IMR-90 (cell line): ENCODE results near the gene HPSE2.

Experiments used
- CEBPB ChIP-seq: IDR thresholded peaks from 2 replicates; pipeline ENCODE4 v1.6.1; 2012; ENCODE audit warnings: low read depth, low read length, improper control_type of control experiment
- MAZ ChIP-seq: IDR thresholded peaks from 2 replicates; pipeline ENCODE4 v1.6.1; 2012; ENCODE audit warnings: low read depth, mild to moderate bottlenecking, low read length, improper control_type of control experiment, moderate library complexity, borderline replicate concordance
- NFE2L2 ChIP-seq: fragments of 150-350 bp; IDR thresholded peaks from 2 replicates; pipeline ENCODE4 v1.6.1; 2016; ENCODE audit warnings: low read depth, mild to moderate bottlenecking, low read length
- POLR2A ChIP-seq: IDR thresholded peaks from 2 replicates; pipeline ENCODE4 v1.6.1; 2012; ENCODE audit warnings: mild to moderate bottlenecking, low read depth, low read length
- RCOR1 ChIP-seq: IDR thresholded peaks from 2 replicates; pipeline ENCODE4 v1.6.1; 2012; ENCODE audit warnings: mild to moderate bottlenecking, low read length, improper control_type of control experiment; ENCODE audit not compliant: insufficient replicate concordance
- RFX5 ChIP-seq: IDR thresholded peaks from 2 replicates; pipeline ENCODE4 v1.8.0; 2012; ENCODE audit warnings: low read depth, mild to moderate bottlenecking, low read length, moderate library complexity
- SMC3 ChIP-seq: fragments of 150-350 bp; IDR thresholded peaks from 2 replicates; pipeline ENCODE4 v1.6.1; 2016; ENCODE audit warnings: low read depth, mild to moderate bottlenecking, antibody characterized with exemption, low read length, moderate library complexity
- TF ChIP-seq, protein P1 (sequence below): conservative IDR thresholded peaks from 2 replicates; pipeline ENCODE4 v1.5.1; 2012; ENCODE audit warnings: mild to moderate bottlenecking, low read depth, low read length, improper control_type of control experiment
- TF ChIP-seq, protein P2 (sequence below): fragments of 150-350 bp; IDR thresholded peaks from 2 replicates; pipeline ENCODE4 v1.6.1; 2016; ENCODE audit warnings: low read depth, mild to moderate bottlenecking, low read length, moderate library complexity, borderline replicate concordance

DNA sequence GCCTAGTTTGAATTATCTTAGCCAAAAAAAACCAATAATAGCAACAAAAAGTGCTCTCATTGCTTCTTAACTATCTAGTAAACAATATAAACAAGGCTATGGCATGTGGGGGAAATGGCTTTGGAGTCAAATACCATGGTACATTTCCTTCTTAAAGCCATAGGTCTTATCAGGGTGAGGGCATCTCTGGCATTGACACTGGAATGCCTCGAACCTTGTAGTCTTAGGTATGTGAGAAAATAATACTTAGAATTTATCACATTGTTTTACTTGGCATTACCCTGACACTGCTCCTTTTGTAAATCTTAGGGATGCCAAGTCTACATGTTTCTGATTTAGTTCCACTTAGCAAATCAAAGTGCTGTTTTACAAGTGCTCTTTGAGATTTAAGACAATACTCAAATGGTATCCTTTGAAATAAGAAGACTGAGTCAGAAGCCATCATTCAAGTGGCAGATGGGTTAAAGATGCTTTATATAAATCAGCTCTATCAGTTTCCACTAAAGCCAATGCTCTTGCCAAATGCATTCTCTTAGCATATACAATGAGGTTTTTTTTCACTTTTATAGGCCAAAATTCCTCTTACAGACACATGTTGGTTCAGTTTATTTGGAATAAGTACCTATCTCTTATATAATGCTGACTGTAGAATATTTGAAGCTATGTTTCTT lies 155.2 kb downstream of the HPSE2 start:
- TF ChIP-seq RFX5 (no peak), CEBPB (no peak), NFE2L2 (no peak), POLR2A (no peak), SMC3 (no peak), MAZ (no peak), RCOR1 (no peak)
- TF ChIP-seq, protein P1, sequence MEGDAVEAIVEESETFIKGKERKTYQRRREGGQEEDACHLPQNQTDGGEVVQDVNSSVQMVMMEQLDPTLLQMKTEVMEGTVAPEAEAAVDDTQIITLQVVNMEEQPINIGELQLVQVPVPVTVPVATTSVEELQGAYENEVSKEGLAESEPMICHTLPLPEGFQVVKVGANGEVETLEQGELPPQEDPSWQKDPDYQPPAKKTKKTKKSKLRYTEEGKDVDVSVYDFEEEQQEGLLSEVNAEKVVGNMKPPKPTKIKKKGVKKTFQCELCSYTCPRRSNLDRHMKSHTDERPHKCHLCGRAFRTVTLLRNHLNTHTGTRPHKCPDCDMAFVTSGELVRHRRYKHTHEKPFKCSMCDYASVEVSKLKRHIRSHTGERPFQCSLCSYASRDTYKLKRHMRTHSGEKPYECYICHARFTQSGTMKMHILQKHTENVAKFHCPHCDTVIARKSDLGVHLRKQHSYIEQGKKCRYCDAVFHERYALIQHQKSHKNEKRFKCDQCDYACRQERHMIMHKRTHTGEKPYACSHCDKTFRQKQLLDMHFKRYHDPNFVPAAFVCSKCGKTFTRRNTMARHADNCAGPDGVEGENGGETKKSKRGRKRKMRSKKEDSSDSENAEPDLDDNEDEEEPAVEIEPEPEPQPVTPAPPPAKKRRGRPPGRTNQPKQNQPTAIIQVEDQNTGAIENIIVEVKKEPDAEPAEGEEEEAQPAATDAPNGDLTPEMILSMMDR, result no peak
- TF ChIP-seq, protein P2, sequence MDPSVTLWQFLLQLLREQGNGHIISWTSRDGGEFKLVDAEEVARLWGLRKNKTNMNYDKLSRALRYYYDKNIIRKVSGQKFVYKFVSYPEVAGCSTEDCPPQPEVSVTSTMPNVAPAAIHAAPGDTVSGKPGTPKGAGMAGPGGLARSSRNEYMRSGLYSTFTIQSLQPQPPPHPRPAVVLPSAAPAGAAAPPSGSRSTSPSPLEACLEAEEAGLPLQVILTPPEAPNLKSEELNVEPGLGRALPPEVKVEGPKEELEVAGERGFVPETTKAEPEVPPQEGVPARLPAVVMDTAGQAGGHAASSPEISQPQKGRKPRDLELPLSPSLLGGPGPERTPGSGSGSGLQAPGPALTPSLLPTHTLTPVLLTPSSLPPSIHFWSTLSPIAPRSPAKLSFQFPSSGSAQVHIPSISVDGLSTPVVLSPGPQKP, result no peak
